ENCODE data around the gene NDUFS8. TPM values are rescaled to one million over a fixed set of nuclear protein-coding genes. Genes with fewer than 3 reads are reported as not detected.

NDUFS8 gene
- total RNA-seq, 1 experiment from 2014 or later, result 221 TPM

- H3K9me3 Mint-ChIP-seq, result no peaks in the 10 kb centered on the region
- ATAC-seq (no peak), DNase-seq (ENCODE audit: low spot score) (no peak)
- TF ChIP-seq ZBTB21 (CRISPR knock-in tag; IDR thresholded peaks at IDR 0.05; ENCODE audit: borderline replicate concordance) (no peak), TP53 (CRISPR knock-in tag; IDR thresholded peaks at IDR 0.05) (0 out of 2 replicates have a peak, but pooled peaks have one; percentile 17)
- H3K4me3 Mint-ChIP-seq, result no peak overlapping the region
- ChIA-PET CTCF (interaction anchor here (1.0 to 2.2 kb wide), 4 partner anchors 9 to 159 kb away, joined by 3 to 7 read pairs (median 3); no protein-coding TSS in a partner anchor), POLR2A (no interaction called here)
- H3K27ac Mint-ChIP-seq, result peak overlapping the region; percentile 72
- H3K4me1 Mint-ChIP-seq, result peaks cover 6% of the 10 kb centered on the region
- H3K36me3 Mint-ChIP-seq, result peaks cover 12% of the 10 kb centered on the region
- H3K27me3 Mint-ChIP-seq (ENCODE audit: low read depth), result no peaks in the 10 kb centered on the region
Measured at GRCh38 chr11:68050371-68050841, 19.9 kb downstream of the NDUFS8 start.

- TF ChIP-seq USF1 (CRISPR knock-in tag; IDR thresholded peaks at IDR 0.05) (no peak), MAX (CRISPR knock-in tag; IDR thresholded peaks at IDR 0.05) (no peak), KAT7 (CRISPR knock-in tag; IDR thresholded peaks at IDR 0.05; ENCODE audit: borderline replicate concordance) (no peak), ZNF138 (CRISPR knock-in tag; conservative IDR thresholded peaks at IDR 0.05) (no peak), TEAD4 (CRISPR knock-in tag; IDR thresholded peaks at IDR 0.05) (no peak), NR1H2 (CRISPR knock-in tag; IDR thresholded peaks at IDR 0.05) (no peak), TP53 (CRISPR knock-in tag; IDR thresholded peaks at IDR 0.05) (0 out of 2 replicates have a peak, but pooled peaks have one; percentile 29), ZNF263 (CRISPR knock-in tag; IDR thresholded peaks at IDR 0.05; ENCODE audit: low read depth) (no peak), NFATC4 (CRISPR knock-in tag; IDR thresholded peaks at IDR 0.05) (no peak), ETV6 (CRISPR knock-in tag; IDR thresholded peaks at IDR 0.05) (0 out of 2 replicates have a peak, but pooled peaks have one; percentile 38)
- ATAC-seq (peak; percentile 52), DNase-seq (ENCODE audit: low spot score) (no peak)
- Mint-ChIP-seq H3K27ac (peak overlapping the region; percentile 74), H3K9me3 (no peaks in the 10 kb centered on the region), H3K27me3 (ENCODE audit: low read depth) (no peaks in the 10 kb centered on the region), H3K36me3 (peaks cover 12% of the 10 kb centered on the region), H3K4me3 (no peak overlapping the region), H3K4me1 (peaks cover 6% of the 10 kb centered on the region)
- ChIA-PET POLR2A (interaction anchor here (1.4 kb wide), 1 partner anchor 8 kb away, joined by 3 read pairs; no protein-coding TSS in a partner anchor), CTCF (interaction anchor here (1.0 to 2.2 kb wide), 4 partner anchors 10 to 158 kb away, joined by 3 to 7 read pairs (median 4); no protein-coding TSS in a partner anchor)
Measured at GRCh38 chr11:68051191-68052136, 21.0 kb downstream of the NDUFS8 start.

GRCh38 chr11:68052137-68052873 lies 21.8 kb downstream of the NDUFS8 start:
- H3K36me3 Mint-ChIP-seq, result peaks cover 12% of the 10 kb centered on the region
- POLR2A ChIA-PET, result interaction anchor here (1.4 kb wide), 1 partner anchor 9 kb away, joined by 3 read pairs; no protein-coding TSS in a partner anchor
- CTCF ChIA-PET, result interaction anchor here (1.1 to 2.2 kb wide), 3 partner anchors 11 to 154 kb away, joined by 3 to 7 read pairs (median 4); no protein-coding TSS in a partner anchor
- peaks cover 6% of the 10 kb centered on the region for H3K4me1 Mint-ChIP-seq
- peak overlapping the region; percentile 74 for H3K27ac Mint-ChIP-seq
- H3K4me3 Mint-ChIP-seq, result no peak overlapping the region
- no peaks in the 10 kb centered on the region for H3K9me3 Mint-ChIP-seq
- TF ChIP-seq RORB (CRISPR knock-in tag; IDR thresholded peaks at IDR 0.05) (no peak), KAT7 (CRISPR knock-in tag; IDR thresholded peaks at IDR 0.05; ENCODE audit: borderline replicate concordance) (no peak), TEAD1 (CRISPR knock-in tag; IDR thresholded peaks at IDR 0.05) (no peak), MXD4 (CRISPR knock-in tag; IDR thresholded peaks at IDR 0.05; ENCODE audit: borderline replicate concordance) (no peak), ARID4B (CRISPR knock-in tag; IDR thresholded peaks at IDR 0.05; ENCODE audit: borderline replicate concordance) (no peak), EMX1 (CRISPR knock-in tag; IDR thresholded peaks at IDR 0.05) (no peak), PRDM15 (CRISPR knock-in tag; IDR thresholded peaks at IDR 0.05) (no peak)
- DNase-seq (ENCODE audit: low spot score), result no peak
- no peaks in the 10 kb centered on the region for H3K27me3 Mint-ChIP-seq (ENCODE audit: low read depth)
- ATAC-seq, result peak; percentile 3

All from WTC11 (cell line).